HG02678 (cell line): ENCODE results near the gene ALDH1A2.
"Not testable (repeated sequence)": the region's sequence is repeated elsewhere in the genome, so short reads cannot be mapped to it uniquely, and the experiment has no call there.

Source experiments
- ATAC-seq: cut with Tn5 transposase; IDR thresholded peaks from one replicate; pipeline ENCODE4 v1.9.1; 2021; ENCODE audit warnings: mild to moderate bottlenecking, moderate library complexity; ENCODE audit not compliant: unreplicated experiment

Gene ALDH1A2

DNA sequence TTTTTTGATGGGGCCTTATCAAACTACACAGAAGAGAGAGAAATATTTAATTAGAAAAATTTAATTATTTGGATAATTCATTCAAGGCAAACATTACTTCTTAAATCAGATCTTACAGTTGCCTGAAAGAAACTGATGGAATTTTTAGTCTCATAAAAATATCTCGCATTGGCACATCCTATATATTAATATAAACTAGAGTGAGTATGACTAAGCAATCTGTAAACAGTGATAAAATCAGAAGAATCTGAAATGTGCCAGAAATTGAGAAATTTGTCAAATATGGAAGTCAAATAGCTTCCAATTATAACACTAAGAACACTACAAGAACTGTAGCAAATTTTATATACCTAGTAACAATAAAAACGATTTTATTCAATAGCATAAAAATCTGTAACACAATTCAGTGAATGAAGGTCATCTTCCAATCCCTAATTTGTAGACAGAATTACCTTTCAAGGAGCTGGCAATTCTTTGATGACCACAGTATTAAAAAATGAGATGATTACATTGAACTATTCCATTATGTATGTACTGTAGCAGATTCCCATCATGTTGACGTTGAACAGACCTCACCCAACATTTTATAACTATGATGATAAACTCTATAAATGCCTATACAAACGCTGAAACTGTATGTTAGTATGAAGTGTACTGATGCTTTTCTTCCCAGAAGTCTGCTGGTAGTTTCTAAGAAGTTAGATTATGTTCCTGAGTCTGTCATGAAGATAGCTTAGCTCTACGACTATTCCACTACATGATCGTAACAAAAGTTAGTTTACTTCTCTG lies 63.0 kb downstream of the ALDH1A2 start:
- no peak for ATAC-seq

DNA sequence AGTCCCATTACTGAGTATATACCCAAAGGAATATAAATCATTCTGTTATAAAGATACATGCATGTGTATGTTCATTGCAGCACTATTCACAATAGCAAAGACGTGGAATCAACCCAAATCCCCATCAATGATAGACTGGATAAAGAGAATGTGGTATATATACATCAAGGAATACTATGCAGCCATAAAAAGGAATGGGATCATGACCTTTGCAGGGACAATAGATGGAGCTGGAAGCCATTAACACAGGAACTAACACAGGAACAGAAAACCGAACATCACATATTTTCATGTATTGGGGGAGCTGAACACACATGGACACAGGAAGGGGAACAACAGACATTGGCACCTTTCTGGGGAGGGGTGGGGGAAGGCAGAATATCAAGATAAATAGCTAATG lies 65.8 kb downstream of the ALDH1A2 start:
- not testable (repeated sequence) for ATAC-seq

DNA sequence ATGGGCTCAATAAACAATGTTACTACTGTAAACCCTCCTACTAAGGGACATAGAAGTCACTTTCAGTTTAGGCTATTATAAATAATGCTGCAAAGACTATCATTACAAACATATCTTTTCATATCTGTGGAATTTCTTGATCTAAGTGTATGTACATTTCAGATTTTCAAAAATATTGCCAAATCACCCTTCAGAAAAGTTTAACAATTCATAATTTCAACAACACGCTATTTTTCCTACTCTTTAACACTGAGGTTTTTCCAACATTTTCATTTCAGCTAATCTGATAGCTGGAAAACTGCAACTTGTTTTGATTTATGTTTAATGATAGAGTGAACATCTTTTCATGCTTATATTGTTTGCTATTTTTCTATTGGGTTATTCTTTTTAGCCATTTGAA lies 69.0 kb downstream of the ALDH1A2 start:
- no peak for ATAC-seq

DNA sequence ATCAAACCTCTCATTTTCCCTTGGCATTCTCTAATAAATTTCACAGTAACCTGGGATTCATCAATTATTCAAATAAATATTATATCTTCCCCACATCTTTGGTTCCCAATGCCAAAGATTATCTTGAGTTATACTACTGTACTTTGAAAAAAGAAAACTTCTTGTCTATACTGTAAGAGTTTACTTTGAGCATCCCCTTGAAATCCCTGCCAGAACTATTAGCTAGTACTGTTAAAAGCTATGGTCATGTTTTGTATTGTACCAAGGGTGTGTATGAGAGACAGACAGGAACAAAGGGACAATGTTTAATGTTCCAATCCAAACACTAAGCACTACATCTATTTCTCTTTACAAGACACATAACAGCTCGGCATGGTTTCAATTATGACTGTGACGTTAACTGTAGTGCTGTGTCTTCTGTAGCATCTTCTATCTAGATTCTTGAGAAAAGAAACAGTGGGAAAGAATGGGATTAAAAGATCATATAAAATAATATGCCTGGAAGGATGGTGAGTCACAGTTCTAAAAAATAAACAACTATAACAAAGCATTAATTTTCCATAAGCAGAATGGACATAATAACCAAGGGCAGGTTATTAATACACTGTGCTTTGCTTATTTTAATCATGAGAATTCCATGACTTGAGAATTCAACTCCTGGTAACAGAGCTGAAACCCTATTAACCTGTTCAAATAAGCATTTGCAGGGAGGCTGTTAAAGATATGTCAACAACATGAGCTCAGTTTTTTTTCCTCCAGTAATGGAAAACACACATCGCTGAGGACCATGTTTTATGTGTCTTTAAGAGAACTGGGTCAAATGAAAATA lies 71.1 kb downstream of the ALDH1A2 start:
- no peak for ATAC-seq

DNA sequence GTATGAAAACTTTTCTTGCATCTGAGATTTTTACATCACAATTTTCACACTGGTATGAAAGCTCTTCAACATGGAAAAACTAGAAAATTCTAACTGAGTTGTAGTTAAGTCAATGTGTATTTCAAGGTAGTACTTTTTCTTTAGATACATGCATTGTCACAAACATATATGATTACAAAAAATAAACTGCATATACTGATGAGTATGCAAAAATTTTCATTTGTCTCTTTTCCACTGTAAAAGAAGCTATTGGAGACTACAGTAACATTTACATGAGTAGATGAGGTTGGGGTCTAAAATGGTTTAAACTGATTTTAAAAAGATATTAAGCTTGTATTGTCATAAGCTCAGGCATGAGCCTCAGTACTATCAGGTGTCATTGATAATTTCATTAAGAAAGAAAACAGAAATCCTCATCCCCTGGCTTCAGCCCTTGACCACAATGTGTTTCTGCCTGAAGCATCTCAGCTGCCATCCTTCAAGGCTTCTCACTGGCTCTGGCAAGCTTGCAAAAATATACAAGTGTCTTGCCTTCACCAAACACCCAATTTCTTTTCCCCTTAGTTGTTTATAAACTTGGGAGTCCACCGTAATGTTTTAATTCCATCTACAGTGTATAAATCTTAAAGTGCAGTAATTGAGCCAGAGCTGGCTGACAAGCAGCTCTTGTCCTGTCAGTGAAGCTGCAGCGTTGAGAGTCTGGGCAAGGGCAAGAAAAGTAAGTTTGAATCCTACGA lies 71.9 kb downstream of the ALDH1A2 start:
- ATAC-seq = no peak

DNA sequence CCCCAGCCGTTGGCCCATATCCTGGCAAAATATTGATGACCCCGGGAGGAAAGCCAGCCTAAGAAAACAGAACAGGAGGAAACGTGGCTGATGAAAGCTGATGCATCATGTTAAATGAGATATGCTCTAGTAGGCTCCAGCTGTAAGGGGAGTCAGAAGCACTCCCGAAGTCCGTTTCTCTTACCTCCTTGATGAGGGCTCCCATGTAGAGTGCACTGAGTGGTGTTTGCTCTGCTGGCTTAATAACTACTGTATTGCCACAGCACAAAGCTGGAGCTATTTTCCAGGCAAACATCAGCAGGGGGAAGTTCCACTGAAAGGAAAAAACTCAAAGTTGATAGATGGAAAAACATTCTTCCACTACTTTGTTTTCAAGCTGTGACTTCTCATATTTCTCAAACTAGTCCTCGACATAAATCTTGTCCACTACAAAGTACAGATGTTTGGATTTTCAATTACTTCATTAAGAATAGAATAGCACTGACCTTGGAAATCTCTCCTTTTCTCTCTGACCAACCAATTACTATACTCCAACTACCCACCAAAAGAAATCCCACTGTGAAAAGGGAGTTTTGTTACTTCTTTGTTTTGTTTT lies 72.7 kb downstream of the ALDH1A2 start:
- no peak for ATAC-seq

DNA sequence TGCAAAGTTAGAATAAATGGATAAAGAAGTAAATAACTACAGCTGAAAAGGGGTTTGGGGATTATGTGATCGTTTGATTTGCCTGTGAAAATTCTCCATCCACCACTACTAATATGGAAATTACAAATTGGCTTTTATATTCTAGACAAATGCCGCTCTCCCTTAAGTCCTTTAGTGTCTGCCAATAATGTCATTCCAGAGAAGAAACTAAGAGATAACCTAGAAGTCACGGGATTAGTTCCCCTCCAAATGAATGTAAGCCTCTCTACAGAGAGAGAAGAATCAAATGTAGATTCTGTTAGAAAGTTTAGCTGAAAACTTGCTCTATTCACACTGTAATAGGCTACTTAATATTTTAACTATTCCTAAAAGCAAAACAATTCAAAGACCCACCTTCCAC lies 92.0 kb downstream of the ALDH1A2 start:
- no peak for ATAC-seq

DNA sequence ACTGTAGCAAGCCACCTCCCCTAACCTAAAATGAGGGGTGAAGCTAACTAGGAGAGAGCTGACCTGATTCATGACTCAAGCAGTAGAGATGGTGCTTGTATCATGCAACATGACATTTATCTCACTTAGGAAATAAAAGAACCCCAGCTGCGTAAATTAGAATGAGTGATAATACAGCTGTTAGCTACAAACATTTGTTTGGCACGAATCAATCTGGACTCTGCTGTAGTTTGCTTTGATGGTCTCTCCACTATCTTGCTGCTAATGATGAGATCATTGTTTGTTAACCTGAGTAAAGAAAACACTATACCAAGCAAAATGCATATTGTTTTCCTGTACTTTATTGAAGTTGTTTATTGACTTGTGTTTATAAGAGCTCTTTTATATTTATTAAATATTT lies 92.6 kb downstream of the ALDH1A2 start:
- no peak for ATAC-seq

DNA sequence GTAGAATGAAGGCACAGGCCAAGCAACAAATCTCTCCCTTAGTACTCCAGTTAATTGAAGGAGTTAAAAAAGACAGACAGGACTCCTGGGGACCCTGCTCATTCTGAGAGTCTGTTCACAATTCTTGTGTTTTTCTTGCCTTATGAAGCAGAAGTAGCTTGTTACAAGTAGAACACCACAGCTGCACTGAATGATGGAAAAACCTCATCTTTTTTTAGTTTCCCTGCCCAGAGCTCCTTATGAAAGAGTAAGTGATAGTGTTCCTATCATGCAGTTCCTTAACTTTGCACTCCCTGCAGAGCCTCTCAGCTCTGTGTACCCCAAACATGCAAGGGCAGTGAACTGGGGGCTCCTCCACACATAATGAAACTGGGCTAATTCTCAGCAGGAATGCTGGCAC lies 95.5 kb downstream of the ALDH1A2 start:
- no peak for ATAC-seq

DNA sequence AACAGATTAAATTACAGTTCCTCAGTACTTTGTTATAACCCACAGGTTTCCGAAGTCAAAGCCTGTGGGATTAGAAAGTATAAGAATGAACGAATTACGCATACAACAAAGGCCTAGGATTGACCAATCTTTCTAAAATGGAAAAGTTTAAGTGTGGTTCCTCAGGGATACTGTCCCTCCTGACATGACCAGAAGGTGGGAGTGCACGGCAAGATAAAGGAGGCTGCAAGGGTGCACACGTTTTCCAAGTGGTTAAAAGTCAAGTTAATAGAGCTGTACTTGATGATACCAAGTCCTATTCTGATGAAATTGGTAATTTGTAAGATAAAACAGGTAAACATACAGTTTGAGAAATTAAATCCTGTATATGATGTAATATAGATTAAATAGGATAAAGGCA lies 96.2 kb downstream of the ALDH1A2 start:
- no peak for ATAC-seq

DNA sequence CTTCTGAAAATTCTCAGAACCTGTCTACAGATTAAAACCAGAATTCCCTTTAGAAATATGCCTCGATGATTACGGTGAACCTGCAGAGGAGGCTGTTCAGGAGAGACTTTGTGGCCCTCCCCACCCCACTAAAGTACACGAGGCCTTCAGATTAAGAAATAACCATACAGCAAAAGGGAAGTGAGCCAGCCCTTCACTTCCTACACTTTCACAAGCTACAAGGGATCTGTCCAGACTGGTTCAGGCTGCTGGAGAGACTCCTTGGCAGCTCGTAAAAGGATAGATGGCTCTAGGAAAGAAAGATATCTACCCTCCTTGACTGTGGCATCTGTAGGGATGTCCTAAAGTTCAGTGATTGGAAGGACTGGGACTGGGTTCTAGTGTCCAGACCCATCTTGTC lies 102.6 kb downstream of the ALDH1A2 start:
- ATAC-seq = no peak

DNA sequence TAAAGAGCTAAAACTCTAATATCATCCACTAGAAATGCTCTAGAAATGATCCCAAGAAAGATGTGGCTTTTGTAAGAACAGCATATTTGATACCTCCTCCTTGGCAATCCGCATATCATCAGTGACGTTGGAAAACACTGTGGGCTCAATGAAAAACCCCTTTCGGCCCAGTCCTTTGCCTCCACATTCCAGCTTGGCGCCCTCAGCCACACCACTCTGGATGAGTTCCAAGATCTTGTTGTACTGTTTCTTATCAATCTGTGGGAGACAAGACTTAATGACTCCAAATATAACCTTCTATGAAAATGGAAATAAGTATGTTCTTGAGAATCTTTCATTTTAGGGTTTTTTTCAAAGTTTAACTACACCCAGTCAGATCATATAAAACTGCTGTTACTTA lies 103.6 kb downstream of the ALDH1A2 start:
- ATAC-seq = no peak

DNA sequence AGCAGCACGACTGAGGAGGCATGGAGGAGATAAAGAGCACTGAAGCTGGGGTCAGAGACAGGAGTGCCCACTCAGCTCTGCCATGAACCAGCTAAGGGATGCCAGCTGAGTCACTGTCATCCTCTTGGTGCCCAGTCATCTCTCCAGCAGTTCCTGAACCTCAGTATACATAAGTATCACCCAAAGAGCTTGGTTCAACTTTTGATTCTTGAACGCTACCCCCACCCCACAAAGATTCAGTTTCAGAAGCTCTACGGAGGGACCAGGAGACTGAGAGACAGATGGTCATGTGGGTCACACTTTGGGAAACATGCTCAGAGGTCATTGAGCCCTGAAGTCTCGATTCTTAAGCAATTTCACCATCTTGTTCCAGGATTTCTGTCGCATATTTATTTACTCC lies 108.4 kb downstream of the ALDH1A2 start:
- no peak for ATAC-seq

DNA sequence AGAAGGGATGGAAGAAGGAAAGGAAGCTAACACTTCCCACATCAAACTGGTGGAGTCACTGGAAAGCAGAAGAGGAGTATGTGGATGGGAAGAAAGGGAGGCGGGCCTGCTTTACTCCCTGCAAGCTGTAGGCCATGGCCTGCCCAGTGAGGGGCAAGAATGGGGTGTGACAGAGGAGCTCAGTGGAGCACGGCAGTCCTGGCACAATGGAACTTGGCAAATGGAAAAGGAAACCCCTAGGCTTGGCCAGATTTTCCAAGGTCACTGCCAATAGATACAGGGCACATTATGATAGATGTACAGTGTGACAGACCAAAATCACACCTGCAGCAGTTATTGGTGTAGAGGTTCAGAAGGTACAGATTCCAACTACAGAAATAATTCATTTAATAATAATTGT lies 111.6 kb downstream of the ALDH1A2 start:
- ATAC-seq = no peak

DNA sequence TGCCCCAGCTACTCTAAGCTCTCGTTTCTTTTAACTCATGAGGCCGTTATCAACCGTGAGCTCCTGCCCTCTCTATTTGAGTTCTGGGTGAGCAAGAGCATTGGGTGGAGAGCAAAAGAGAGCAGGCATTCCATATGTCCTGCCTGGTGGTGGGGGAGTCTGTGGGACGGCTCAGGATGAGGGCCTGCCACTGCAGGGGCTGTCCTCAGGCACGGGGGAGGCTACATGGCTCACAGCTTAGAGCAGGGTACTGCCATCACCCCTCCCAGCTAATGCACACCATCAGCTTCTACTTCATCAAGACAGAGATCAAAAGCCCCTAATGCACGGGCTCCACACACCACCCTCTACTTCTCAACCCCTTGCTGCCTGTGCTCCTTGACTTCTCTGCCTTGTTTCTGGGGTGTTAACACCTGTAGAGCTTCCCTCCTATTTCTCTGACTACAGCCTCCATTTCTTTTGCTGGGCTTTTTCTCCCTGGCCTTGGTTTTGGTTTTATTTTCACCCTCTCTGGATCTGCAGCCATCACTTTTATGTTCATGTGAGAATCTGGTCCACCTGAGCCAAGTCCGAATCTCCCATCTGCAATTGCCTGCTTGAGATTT lies 114.1 kb downstream of the ALDH1A2 start:
- ATAC-seq = no peak

DNA sequence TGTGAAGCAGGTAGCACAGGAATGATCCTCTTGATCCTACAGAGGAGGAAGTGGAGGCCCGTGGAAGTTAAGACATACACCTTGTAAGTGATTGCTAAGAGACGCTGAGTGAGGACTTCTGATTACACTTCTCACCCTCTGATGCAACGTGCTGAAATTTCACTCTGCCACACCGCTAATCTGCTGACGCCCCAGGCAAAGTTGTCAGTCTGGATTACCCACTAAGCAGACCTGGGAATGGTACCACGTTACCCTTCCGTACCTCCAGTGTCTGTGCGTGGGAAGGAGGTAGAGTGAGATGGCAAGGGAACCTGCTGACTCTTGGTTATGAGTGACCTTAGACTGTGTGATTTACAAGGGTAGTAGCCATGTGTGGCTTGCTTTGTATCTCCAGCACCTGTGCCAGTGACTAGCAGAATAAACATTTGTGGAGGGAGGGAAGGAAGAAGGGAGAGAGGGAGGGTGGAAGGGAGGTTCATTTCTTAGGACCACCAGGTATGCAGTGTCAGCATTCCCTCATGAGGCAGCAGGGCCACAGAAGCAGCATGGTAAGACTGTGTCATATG lies 115.0 kb downstream of the ALDH1A2 start:
- no peak for ATAC-seq

DNA sequence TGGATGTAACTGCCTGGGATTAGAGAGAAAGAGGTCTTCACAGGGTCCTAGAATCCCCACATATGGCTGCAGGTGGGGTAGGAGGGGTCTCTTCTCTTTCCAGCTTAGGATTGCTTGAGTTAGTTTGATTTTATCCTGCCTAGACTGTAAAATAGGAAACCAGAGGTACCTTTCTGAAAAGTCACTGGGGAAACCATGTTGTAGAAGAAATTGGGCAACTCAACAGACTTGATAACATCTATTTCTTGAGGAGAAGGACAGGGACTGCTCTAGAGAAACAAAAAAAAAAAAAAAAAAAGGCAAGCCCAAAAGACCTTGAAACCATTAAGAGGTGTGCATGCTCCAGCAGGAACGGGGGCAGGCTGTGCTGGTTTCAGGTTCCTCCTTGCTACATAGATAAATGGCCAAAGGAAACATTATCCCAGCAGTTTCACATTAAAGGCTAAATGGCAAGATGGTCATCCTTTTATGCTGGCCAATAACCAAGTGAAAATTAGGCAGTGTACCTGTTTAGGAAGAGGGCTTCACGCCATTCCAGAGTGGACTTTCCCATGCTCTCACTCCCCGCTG lies 116.1 kb downstream of the ALDH1A2 start:
- ATAC-seq = no peak

DNA sequence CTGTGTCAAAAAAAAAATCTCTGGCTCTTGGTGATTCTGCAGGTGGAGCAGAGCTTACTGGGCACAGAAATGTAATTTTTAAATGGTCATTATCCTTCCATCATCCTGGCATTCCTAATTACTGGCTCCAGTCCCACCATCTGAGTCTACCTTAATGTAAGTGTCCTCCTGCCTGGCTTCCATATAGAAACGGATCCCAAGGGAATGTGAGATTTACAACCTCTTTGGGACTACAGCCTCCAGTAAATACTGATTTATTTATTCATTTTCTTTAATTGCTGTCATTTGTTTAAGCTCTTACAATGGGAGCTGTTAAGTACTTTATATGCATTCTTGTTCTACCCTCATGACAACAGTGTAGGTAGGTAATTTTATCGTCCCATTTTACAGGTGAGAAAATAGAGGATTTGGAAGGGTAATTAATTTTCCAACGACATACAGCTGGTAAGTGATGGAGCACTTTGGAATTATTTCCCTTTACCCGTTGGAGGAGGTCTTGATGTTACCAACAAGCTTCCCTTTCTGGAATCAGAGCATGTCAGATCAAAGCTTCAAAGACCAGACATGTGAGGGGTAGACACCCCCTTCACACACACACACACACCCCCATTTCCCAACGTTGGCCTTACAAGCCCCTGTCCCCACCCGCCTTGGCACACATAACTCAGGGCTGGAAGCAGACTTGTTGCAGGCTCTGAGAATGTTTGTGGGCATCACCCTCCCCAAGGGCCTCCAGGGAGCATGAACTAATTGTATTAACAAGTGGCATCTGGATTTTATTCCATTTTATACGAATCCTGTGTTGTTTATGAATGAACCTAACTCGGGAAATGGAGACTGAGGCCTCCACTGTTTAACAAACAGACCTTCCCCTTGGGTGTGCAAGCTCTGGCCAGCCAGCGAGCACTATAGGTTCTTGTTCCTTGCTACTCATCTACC lies 116.9 kb downstream of the ALDH1A2 start:
- no peak for ATAC-seq

DNA sequence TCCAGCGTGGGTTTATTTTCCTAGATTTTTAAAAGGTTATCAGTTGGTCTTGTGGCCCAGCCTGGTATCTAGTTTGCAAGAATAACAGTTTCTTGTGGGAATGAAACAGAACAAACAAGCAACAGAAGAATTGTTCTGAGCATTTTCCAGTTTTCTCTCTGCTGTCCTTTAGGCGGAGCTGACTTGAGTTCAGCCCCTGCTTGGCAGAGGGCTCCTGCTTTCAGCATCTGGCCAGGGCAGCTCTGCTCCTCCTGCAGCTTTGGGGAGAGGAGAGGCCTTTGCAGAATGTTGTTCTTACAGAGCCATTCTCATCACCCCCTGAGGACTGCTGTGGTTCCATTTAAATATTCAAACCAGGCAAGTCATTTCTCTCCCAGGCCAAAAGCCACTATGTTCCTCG lies 117.7 kb downstream of the ALDH1A2 start:
- ATAC-seq = no peak
